AG04449 (cell line): ENCODE measurements around the gene FARS2.

Experiments used
- CTCF ChIA-PET: fragments of 350-600 bp; formaldehyde crosslinking; extraction: SDS; loops from one replicate; lab custom pipeline; 2021; ENCODE audit warnings: antibody characterized with exemption; lab: Yijun Ruan, JAX
- POLR2A ChIA-PET: fragments of 400-600, 350-600 bp; formaldehyde crosslinking; extraction: SDS; loops from one replicate; lab custom pipeline; 2020; ENCODE audit warnings: antibody characterized with exemption, inconsistent platforms; lab: Yijun Ruan, JAX
- DNase-seq: peaks from one replicate; pipeline ENCODE4 v3.0.0-alpha.2; 2010; ENCODE audit warnings: low read depth, low spot score
- H3K4me3 ChIP-seq: 2 replicates; pipeline ENCODE4 v1.5.1; 2011; ENCODE audit warnings: low read depth, mild to moderate bottlenecking, control low read depth, low read length
- TF ChIP-seq, protein P1 (sequence below): IDR thresholded peaks from one replicate; pipeline ENCODE4 v1.5.1; 2011; ENCODE audit warnings: mild to moderate bottlenecking, moderate library complexity, low read length, control low read depth, inconsistent platforms; ENCODE audit not compliant: insufficient read depth; ENCODE audit errors: missing control alignments

FARS2 gene

GRCh38 chr6:5659467-5659866 is 398.2 kb downstream of the FARS2 start:
- ChIA-PET POLR2A (no interaction called here), CTCF (interaction anchor here (0.9 kb wide), 1 partner anchor 10 kb away, joined by 3 read pairs; no protein-coding TSS in a partner anchor)
- TF ChIP-seq, protein P1, sequence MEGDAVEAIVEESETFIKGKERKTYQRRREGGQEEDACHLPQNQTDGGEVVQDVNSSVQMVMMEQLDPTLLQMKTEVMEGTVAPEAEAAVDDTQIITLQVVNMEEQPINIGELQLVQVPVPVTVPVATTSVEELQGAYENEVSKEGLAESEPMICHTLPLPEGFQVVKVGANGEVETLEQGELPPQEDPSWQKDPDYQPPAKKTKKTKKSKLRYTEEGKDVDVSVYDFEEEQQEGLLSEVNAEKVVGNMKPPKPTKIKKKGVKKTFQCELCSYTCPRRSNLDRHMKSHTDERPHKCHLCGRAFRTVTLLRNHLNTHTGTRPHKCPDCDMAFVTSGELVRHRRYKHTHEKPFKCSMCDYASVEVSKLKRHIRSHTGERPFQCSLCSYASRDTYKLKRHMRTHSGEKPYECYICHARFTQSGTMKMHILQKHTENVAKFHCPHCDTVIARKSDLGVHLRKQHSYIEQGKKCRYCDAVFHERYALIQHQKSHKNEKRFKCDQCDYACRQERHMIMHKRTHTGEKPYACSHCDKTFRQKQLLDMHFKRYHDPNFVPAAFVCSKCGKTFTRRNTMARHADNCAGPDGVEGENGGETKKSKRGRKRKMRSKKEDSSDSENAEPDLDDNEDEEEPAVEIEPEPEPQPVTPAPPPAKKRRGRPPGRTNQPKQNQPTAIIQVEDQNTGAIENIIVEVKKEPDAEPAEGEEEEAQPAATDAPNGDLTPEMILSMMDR = no peak
- DNase-seq = no peak
- no peak overlapping the region for H3K4me3 ChIP-seq

GRCh38 chr6:5660772-5661171 is 399.5 kb downstream of the FARS2 start:
- DNase-seq = no peak
- H3K4me3 ChIP-seq = no peak overlapping the region
- TF ChIP-seq, protein P1 = no peak
- POLR2A ChIA-PET = no interaction called here
- CTCF ChIA-PET = no interaction called here

GRCh38 chr6:5662797-5663196 is 401.5 kb downstream of the FARS2 start:
- TF ChIP-seq, protein P1 = no peak
- ChIA-PET CTCF (no interaction called here), POLR2A (interaction anchor here (0.9 kb wide), 1 partner anchor 10 kb away, joined by 5 read pairs; no protein-coding TSS in a partner anchor)
- DNase-seq = no peak
- H3K4me3 ChIP-seq = no peak overlapping the region

DNA sequence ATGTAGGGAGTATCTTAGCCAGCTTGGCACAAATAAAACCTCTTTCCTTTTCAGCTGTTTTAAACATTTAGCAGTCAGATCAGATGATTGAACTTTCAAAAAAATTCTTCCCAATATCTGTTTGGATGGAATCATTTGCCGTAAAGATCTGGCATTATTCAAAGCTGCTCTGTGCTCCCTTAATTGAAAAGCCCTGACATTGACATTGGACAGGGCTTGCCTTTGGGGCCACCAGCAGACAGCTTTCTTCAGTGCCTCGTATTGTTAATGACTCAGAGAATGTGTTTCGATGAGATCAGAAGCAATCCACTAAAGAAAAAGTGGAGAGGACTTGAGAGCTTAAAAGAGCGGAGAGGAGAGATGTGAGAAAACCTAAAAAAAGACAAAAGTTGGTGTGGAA is 401.9 kb downstream of the FARS2 start:
- no peak overlapping the region for H3K4me3 ChIP-seq
- CTCF ChIA-PET = no interaction called here
- POLR2A ChIA-PET = interaction anchor here (0.9 kb wide), 1 partner anchor 9 kb away, joined by 5 read pairs; no protein-coding TSS in a partner anchor
- DNase-seq = no peak
- TF ChIP-seq, protein P1 = no peak

DNA sequence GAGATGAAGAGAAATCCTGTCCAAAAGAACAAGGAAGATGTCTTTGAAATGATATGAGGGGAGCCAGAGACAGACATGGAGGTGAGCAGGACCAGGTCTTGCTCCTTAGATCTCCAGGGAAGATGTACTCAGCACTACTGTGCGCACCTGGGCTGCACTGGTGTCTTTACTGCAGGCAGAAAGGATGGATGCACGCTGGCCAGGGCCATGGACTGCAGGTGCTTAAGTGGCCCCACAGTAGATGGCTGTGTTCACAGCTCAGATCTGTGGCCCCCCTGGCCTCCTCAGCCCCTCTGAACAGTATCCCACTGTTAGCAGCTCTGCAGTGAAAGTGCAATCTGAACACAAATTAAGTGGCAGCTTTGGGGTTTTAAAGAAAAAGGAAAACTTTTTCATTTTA is 402.4 kb downstream of the FARS2 start:
- POLR2A ChIA-PET = interaction anchor here (0.9 kb wide), 1 partner anchor 9 kb away, joined by 5 read pairs; no protein-coding TSS in a partner anchor

DNA sequence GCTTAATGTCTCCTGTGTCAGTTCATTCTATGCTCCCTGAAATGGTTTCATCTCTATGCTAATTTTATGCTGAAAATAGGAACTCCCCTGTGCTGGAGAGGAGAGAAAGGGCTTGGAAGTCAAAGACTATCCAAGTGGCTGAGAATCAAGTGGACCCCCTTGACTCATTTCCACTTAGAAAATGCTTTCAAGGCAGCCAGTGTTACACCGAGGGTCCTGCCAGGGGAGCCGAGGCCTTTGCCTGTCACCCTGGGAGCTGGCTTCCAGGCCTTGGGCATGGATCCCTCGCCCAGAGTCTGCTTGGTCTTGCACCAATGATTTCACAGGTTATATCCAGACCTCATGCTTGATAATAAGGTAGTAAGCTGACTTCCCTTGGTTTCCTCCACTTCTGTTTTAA is 402.8 kb downstream of the FARS2 start:
- TF ChIP-seq, protein P1 = no peak
- ChIA-PET POLR2A (no interaction called here), CTCF (no interaction called here)
- DNase-seq = no peak
- no peak overlapping the region for H3K4me3 ChIP-seq

More for the DNA sequence above, 402.4 kb downstream of the FARS2 start:
- no peak for DNase-seq
- TF ChIP-seq, protein P1 = no peak
- CTCF ChIA-PET = no interaction called here
- no peak overlapping the region for H3K4me3 ChIP-seq
